IPS-18c (cell line): ENCODE data around the gene OOSP1.
"Not testable (repeated sequence)": the region's sequence is repeated elsewhere in the genome, so short reads cannot be mapped to it uniquely, and the experiment has no call there.

Experiments
- H3K4me3 ChIP-seq: 2 replicates; pipeline ENCODE4 v1.7.0; 2013; ENCODE audit warnings: low read depth, mild to moderate bottlenecking, low read length, moderate library complexity; ENCODE audit not compliant: insufficient read depth
- H3K9me3 ChIP-seq: one replicate; pipeline ENCODE4 v1.6.1; 2013; ENCODE audit warnings: mild to moderate bottlenecking, low read length, moderate library complexity; ENCODE audit not compliant: control insufficient read depth, insufficient read depth

OOSP1 gene

GRCh38 chr11:59938132-59938531 lies at the start of gene OOSP1:
Gene OOSP1, plus strand, starts transcription at chr11:59938432. Its CDS starts 23 bp downstream, at chr11:59938455.
- Histone ChIP-seq H3K9me3 (no peaks in the 10 kb centered on the region), H3K4me3 (no peak within 1 kb of the TSS)

- H3K4me3 ChIP-seq = no peak overlapping the region
Measured at GRCh38 chr11:59891781-59892181, 46.5 kb upstream of the OOSP1 start.

GRCh38 chr11:59894616-59895015 lies 43.6 kb upstream of the OOSP1 start:
- no peak overlapping the region for H3K4me3 ChIP-seq
- no peaks in the 10 kb centered on the region for H3K9me3 ChIP-seq

More at GRCh38 chr11:59891781-59892181, 46.5 kb upstream of the OOSP1 start:
- H3K9me3 ChIP-seq = no peaks in the 10 kb centered on the region

GRCh38 chr11:59898046-59898445 lies 40.2 kb upstream of the OOSP1 start:
- Histone ChIP-seq H3K4me3 (no peak overlapping the region), H3K9me3 (no peaks in the 10 kb centered on the region)

- H3K9me3 ChIP-seq = no peaks in the 10 kb centered on the region
- no peak overlapping the region for H3K4me3 ChIP-seq
Measured at GRCh38 chr11:59898650-59899049, 39.6 kb upstream of the OOSP1 start.

GRCh38 chr11:59899532-59899931 lies 38.7 kb upstream of the OOSP1 start:
- H3K9me3 ChIP-seq = no peaks in the 10 kb centered on the region
- no peak overlapping the region for H3K4me3 ChIP-seq

- Histone ChIP-seq H3K4me3 (no peak overlapping the region), H3K9me3 (no peaks in the 10 kb centered on the region)
Measured at GRCh38 chr11:59900366-59901126, 37.7 kb upstream of the OOSP1 start.

- Histone ChIP-seq H3K9me3 (no peaks in the 10 kb centered on the region), H3K4me3 (no peak overlapping the region)
Measured at GRCh38 chr11:59901306-59901705, 36.9 kb upstream of the OOSP1 start.

- not testable (repeated sequence) for H3K4me3 ChIP-seq, H3K9me3 ChIP-seq
Measured at GRCh38 chr11:59903569-59903968, 34.7 kb upstream of the OOSP1 start.

GRCh38 chr11:59918480-59918879 lies 19.8 kb upstream of the OOSP1 start:
- Histone ChIP-seq H3K4me3 (no peak overlapping the region), H3K9me3 (peaks cover 8% of the 10 kb centered on the region)

- H3K9me3 ChIP-seq = peaks cover 14% of the 10 kb centered on the region
- no peak overlapping the region for H3K4me3 ChIP-seq
Measured at GRCh38 chr11:59918987-59919589, 19.1 kb upstream of the OOSP1 start.

GRCh38 chr11:59923813-59924212 lies 14.4 kb upstream of the OOSP1 start:
- Histone ChIP-seq H3K9me3 (peaks cover 15% of the 10 kb centered on the region), H3K4me3 (no peak overlapping the region)

- peaks cover 10% of the 10 kb centered on the region for H3K9me3 ChIP-seq
Measured at GRCh38 chr11:59931688-59932087, 6.5 kb upstream of the OOSP1 start.

GRCh38 chr11:59938718-59939117 lies 486 bp downstream of the OOSP1 start:
- Histone ChIP-seq H3K4me3 (no peak overlapping the region), H3K9me3 (no peaks in the 10 kb centered on the region)

More at GRCh38 chr11:59931688-59932087, 6.5 kb upstream of the OOSP1 start:
- no peak overlapping the region for H3K4me3 ChIP-seq

GRCh38 chr11:59939482-59939881 lies 1.2 kb downstream of the OOSP1 start:
- Histone ChIP-seq H3K9me3 (no peaks in the 10 kb centered on the region), H3K4me3 (no peak overlapping the region)

- Histone ChIP-seq H3K4me3 (no peak overlapping the region), H3K9me3 (no peaks in the 10 kb centered on the region)
Measured at GRCh38 chr11:59941091-59941490, 2.9 kb downstream of the OOSP1 start.

- Histone ChIP-seq H3K4me3 (no peak overlapping the region), H3K9me3 (no peaks in the 10 kb centered on the region)
Measured at GRCh38 chr11:59943997-59944714, 5.9 kb downstream of the OOSP1 start.

GRCh38 chr11:59944720-59945119 lies 6.5 kb downstream of the OOSP1 start:
- no peaks in the 10 kb centered on the region for H3K9me3 ChIP-seq
- H3K4me3 ChIP-seq = no peak overlapping the region
